HG03045 (cell line): ENCODE results near the gene MRTFA.
A peak's percentile ranks its signal among the peaks of the same experiment; 100 is the strongest.
"Not testable (repeated sequence)": the region's sequence is repeated elsewhere in the genome, so short reads cannot be mapped to it uniquely, and the experiment has no call there.

Experiments used
- ATAC-seq: cut with Tn5 transposase; IDR thresholded peaks from one replicate; pipeline ENCODE4 v1.9.1; 2021; ENCODE audit warnings: mild to moderate bottlenecking, moderate library complexity; ENCODE audit not compliant: unreplicated experiment

Gene MRTFA

DNA sequence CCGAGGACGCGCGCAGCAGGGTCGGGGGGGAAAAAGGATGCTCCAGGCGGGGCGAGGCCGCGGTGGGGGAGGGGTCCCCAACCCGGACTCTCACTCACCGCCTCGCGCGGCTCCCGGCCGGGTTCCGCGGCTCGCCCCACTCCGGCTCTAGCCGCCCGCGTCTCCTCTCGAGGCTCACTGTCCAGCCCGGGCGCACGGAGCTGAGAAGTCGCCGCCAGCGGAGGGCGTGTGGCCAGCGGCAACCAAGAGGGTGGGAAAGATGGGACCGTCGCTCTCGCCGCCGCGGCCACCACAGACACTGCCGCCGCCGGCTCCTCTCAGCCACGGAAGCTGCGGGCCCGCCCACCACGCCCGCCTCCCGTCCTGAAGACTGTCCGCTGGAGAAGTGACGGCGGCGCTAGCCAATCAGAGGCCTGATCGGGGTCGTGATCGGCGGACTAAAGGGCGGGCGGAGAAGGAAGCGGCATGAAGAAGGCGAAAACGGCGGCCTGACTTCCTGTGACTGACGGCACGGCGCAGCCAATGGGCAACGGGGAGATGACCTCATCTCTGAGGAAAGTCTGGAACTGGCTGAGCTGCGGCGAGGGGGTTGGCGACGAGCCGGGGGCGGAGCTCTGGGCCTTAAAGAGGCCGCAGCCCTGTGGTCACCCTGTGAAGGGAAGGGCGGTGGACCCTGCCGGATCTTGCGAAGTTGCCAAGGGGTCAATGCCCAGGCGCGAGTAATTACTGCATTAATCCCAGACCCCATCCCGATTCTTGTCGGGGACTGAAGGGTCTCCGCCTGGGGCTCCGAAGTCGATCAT lies at the start of gene MRTFA:
TSS of gene MRTFA (minus strand) at position 340 of the 803 bp plus-strand sequence.
- ATAC-seq = peak; percentile 90

DNA sequence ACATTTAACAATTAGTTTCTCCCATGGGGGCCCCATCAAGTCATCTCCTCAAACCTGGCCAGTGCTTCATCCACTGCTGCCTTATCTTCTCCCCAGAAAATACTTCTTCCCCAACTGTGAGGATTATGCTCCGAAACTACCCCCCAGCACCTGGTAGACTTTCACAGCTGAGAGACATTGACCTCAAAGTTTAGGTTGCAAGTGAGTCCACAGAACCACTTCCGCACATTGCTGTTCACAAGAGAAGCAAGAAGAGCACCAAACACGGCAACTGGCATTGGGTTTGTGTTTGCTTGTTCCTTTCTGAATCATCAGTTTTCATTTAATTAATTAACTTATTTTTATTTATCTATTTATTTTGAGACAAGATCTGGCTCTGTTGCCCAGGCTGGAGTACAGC lies 48.9 kb upstream of the MRTFA start:
- no peak for ATAC-seq

DNA sequence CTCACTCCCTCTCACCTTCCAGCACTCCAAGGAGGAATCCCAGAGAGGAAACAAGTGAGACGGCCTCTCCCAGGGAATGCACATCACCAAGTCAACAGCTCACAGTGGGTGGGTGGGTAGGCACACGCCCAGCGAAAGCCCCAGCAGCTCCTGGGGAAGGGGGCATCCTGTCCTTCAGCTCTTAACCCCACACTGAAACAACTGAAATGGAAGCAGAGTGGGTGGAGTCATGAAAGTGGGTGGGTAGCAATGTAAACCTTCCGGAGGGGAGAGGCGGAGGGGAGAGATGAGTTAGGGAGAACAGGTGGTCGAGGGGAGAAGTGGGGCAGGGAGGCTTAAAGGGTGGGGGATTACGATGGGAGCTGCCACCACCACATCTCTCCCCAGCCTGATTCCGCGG lies 48.2 kb upstream of the MRTFA start:
- ATAC-seq = no peak

DNA sequence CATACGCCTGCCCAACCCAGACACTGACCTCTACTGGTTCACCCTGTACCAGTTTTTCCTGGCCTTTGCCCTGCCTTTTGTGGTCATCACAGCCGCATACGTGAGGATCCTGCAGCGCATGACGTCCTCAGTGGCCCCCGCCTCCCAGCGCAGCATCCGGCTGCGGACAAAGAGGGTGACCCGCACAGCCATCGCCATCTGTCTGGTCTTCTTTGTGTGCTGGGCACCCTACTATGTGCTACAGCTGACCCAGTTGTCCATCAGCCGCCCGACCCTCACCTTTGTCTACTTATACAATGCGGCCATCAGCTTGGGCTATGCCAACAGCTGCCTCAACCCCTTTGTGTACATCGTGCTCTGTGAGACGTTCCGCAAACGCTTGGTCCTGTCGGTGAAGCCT lies 44.9 kb upstream of the MRTFA start:
- ATAC-seq = no peak

- ATAC-seq = no peak
Observed at GRCh38 chr22:40680819-40681183, 44.3 kb upstream of the MRTFA start.

DNA sequence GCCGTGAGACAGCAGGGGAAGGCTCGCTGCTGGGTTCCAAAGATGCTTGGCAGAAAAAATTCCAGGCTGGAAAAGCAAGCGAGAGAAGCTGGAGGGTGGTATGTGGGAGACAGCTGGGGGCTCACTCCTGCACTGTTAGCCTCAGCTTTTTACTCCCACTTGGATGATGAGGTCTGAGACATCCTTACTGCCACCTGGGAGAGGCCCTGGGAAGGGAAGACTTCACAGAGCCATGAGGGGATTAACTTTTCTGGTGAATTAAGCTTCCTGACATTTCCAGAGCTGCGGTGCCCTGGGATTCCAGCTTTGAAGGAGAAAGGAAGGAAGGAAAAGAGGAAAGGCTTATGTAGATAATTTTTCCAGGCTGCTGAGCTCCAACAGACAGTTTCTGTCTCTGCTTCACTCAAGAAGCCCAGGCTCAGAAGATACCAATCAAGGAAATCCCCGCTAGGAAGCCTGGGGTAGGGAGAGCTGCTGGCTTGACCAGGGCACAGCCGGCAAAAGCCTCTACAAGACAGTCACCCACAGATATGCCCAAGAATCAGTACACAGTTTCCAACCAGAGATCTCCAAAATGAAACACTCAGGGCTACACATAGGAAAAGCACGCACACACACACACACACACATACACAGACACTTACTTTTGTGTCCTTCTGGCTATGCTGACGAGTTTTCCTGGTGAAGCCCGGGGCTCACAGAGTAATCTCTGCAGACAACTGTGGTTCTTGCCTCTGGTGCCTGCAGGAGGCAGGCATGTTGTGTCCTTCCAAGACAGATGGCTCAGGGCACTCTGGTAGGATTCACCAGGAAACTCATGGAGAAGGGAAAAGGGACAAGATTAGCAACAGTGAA lies 43.7 kb upstream of the MRTFA start:
- no peak for ATAC-seq

- no peak for ATAC-seq
Observed at GRCh38 chr22:40679249-40679963, 42.9 kb upstream of the MRTFA start, which contains the start of gene MCHR1. Gene MCHR1, plus strand, starts transcription at chr22:40679484. Its CDS starts 169 bp downstream, at chr22:40679653.

DNA sequence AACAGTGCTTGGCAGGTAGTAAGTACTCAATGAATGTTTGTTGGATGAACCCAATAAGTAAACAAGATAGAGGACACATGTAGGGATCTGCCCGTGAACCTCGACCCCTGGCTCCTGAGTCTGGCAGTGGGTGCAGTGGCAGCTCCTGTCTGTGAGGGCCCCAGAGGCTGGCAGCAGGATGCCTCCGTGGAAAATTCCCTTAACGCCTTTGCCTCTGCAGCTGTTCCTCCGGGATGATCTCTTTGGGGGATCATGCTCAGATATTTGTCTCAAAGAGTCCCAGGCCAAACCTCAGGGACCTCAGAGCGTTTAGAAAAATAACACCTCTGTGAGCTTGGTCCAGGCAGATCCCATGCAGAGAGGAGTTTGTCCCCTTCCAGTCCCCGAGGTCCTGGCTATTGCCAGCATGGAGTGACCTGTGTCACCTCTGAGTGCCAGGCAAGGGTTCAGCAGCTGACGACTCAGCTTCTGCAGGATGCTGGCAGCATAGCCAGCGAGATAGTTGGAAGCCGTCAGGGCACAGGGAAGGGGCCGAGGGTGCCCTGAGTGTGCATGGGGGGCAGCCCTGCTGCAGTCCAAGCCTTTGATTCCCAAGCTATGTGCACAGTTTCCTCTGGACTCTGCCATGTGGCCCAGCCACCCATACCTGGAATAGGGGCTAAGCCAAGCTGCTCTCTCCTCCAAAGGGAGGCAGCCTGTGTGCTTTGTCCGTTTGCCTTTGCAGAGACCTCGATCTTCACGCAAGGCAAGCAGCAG lies 42.2 kb upstream of the MRTFA start:
- ATAC-seq = no peak

GRCh38 chr22:40676644-40677043 lies 40.1 kb upstream of the MRTFA start:
- no peak for ATAC-seq

GRCh38 chr22:40676166-40676565 lies 39.6 kb upstream of the MRTFA start:
- ATAC-seq = not testable (repeated sequence)

- ATAC-seq = no peak
Observed at GRCh38 chr22:40674274-40674673, 37.8 kb upstream of the MRTFA start.

GRCh38 chr22:40673017-40673416 lies 36.5 kb upstream of the MRTFA start:
- ATAC-seq = no peak

- ATAC-seq = no peak
Observed at GRCh38 chr22:40671796-40672360, 35.4 kb upstream of the MRTFA start.

DNA sequence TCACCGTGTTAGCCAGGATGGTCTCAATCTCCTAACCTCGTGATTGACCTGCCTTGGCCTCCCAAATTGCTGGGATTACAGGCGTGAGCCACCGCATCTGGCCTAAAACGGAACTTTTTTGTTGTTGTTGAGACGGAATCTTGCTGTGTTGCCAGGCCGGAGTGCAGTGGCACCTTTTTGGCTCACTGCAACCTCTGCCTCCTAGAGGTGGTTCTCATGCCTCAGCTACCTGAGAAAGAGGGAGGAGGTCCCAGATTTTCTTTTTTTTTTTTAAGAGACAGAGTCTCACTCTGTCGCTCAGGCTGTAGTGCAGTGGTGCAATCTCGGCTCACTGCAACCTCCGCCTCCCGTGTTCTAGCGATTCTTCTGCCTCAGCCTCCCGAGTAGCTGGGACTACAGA lies 34.9 kb upstream of the MRTFA start:
- no peak for ATAC-seq

DNA sequence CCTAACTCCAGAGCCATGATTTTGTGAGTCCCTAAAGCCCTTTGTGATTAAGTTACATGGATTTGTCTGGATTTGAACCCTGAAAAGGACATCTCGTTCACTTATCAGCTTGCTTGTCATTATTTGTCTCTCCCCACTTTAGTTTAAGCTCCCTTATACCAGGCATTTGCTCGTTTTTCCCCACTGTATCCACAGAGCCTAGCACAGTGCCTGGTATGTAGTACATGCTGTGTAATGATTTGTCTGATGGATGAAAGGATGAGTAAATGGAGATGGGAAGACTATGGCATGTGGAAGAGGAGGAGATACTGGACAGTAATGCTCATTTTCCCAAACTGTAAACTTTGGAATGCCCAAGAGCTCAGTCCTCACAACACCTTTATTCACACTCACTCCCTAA lies 33.5 kb upstream of the MRTFA start:
- ATAC-seq = no peak

- no peak for ATAC-seq
Observed at GRCh38 chr22:40668611-40669411, 32.3 kb upstream of the MRTFA start.

DNA sequence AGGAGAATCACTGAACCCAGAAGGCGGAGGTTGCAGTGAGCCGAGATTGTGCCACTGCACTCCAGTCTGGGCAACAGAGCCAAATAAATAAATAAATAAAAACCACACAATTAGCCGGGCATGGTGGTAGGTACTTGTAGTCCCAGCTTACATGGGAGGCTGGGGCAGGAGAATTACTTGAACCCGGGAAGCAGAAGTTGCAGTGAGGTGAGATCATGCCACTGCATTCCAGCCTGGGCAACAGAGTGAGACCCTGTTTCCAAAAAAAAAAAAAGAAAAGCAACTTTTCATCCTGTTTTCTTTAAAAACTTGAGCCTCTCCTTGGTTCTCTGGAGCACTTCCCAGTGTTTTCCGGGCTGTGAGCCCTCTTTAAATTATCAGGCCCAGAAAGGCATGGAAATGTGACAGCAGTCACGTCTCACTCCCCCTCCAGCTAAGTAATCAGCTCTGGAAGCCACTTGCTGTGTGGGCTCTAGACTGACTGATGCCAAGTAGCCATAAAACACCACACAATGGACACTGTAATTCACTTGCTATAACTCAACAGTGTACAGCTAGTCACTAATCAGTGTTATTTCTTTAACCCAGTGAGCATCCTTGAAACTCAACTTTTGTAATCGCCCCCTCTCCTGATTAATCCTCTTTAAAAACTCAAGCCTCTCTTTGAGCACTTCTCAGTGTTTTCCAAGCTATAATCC lies 29.8 kb upstream of the MRTFA start:
- no peak for ATAC-seq

DNA sequence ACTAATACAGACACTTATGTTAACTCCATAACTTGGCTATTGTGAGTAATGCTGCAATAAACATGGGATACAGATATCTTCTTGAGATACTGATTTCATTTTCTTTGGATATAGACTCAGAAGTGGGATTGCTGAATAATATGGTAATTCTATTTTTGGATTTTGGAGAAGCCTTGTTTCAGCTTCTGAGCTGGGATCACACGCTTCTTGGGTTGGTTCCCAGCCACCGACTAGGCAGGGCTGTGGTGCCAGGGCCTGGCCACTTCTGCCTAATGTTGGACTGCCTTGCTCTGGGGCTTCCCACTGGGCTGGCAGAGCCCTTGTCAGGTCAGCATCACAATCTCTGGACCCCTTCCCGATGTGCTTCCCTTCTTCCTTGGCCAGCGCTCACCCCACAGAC lies 28.8 kb upstream of the MRTFA start:
- ATAC-seq = no peak

- ATAC-seq = no peak
Observed at GRCh38 chr22:40661671-40662070, 25.2 kb upstream of the MRTFA start.
